ENCODE results near the gene ELF5.

ELF5 gene

DNA sequence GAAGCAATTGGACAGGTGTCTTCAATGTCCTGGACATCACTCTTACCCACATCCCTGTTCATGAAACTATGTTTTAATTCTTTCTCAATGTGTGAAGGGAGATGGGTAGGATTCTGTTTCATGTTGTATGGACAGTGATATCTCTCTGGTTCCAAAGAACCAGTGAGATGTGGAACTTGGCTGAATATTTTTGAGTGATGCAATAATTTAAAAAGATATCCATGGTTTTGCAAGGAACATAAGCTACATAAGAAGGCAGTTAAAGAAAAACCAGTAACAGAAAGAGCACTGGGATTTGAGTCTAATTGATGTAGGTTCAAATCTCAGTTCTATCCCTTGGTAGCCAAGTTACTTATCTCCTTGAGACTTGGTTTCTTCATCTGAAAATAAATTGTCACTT is 7.7 kb upstream of the ELF5 start:
- DNase-seq (ENCODE audit: low read depth) = no peak

DNA sequence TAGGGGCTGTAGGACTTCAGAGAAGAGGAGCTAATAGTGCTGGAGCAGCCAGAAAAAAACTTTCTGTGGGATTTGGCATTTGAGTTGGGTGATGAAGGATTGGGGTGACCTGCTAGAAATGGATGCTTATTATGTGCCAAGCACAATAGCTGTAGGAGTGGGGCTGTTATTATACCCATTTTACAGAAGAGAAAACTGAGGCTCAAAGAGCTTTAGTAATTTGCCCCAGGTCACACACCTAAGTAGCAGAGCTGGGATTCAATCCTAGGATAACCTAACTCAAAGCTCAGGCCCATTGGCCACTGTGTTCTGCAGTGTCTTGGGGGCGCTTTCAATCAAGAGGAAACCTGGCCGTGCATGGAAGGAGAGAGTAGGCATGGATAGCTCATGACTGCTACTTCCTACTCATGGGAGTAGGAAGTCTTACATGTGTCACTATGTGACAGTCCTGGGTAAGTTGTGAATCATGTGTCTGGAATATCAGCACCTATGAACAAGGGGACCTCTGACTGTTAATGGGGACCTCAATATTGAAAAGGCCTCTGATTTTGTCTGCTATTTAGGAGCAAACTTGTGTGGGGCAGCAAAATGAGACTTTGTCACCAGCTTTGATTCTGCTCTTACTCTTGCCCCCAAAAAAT is 6.1 kb upstream of the ELF5 start:
- DNase-seq (ENCODE audit: low read depth) = no peak

- DNase-seq (ENCODE audit: low read depth) = no peak
Observed at GRCh38 chr11:34516247-34517040, 2.9 kb upstream of the ELF5 start.

DNA sequence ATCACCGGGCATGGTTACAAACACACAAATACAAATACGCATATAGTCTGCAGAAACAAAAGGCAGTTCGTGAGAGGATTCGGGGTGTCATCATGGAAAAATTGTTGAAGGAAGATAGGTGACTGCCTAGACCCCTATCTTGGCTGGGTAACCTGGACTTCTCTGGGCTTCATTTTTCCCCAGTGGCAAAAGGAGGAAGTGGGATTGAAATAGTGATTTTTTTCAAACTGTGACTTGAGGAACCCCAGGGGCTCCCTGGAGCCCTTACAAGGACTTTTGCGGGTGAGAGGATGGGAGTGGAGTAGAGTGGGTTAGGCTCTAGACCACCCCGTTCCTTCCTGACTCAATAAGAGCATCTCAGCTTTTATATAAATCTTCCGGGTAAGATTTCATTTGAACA is 1.0 kb upstream of the ELF5 start:
- DNase-seq (ENCODE audit: low read depth) = no peak

- DNase-seq (ENCODE audit: low read depth) = peak; percentile 35
Observed at GRCh38 chr11:34512840-34513681, 533 bp downstream of the ELF5 start.

GRCh38 chr11:34510673-34511072 is 2.9 kb downstream of the ELF5 start:
- no peak for DNase-seq (ENCODE audit: low read depth)

- no peak for DNase-seq (ENCODE audit: low read depth)
Observed at GRCh38 chr11:34510218-34510617, 3.4 kb downstream of the ELF5 start.

- DNase-seq (ENCODE audit: low read depth) = no peak
Observed at GRCh38 chr11:34509336-34509876, 4.2 kb downstream of the ELF5 start.

DNA sequence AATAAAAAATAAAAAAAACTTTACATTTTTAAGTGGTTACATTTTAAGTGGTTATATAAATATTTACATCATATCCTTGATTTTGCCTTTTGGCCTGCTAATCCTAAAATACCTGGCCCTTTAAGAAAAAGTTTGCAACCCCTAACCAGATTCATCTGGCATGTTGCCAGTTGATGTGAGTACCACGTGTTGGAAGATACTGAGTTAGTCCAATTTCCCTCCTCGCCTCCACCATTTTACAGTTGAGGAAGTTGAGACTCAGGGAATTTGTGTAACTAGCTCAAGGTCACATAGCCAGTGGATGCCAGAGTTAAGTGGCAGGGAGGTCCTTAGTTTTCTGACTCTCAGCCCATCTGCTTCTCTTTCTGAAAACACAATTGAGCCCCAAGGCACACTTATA is 5.1 kb downstream of the ELF5 start:
- DNase-seq (ENCODE audit: low read depth) = no peak

DNA sequence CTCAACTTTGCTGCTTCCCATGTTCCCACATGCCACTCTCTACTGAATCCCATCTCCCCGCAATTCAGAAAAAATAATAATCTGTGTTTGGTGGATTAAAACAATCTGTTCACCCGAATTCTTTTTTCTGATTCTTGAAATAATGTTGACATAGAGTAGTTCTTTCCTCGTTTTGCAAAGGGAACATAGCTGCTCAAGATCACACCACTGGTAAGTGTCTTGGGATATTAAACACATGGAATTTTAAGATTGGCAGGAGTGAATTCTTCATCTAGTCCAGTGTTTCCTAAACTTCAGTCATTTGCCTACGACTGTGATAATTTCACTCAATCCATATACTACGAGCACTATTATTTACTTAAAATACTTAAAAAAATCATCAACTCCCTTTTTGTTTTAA is 6.0 kb downstream of the ELF5 start:
- DNase-seq (ENCODE audit: low read depth) = no peak

DNA sequence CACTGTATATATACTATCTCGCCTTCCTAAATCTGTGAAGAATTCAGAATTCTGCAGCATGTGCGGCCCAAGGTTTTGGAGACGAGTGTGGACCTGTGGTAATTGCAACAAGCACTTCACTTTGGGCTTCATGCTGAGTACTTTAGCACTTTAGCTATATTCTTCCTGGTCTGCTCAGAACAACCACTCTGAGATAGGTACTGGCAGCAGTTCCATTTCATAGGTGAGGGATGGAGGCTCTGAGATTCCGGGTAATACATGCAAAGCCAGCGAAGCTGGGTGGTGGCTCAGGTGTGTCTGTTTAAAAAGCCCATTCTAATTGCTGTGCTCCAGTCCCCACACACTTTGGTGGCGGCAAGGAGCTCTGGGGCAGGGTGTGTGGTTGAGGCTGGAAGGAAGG is 6.4 kb downstream of the ELF5 start:
- no peak for DNase-seq (ENCODE audit: low read depth)

GRCh38 chr11:34505874-34506273 is 7.7 kb downstream of the ELF5 start:
- DNase-seq (ENCODE audit: low read depth) = no peak

GRCh38 chr11:34502949-34503348 is 10.6 kb downstream of the ELF5 start:
- no peak for DNase-seq (ENCODE audit: low read depth)

- DNase-seq (ENCODE audit: low read depth) = no peak
Observed at GRCh38 chr11:34501949-34502348, 11.6 kb downstream of the ELF5 start.

DNA sequence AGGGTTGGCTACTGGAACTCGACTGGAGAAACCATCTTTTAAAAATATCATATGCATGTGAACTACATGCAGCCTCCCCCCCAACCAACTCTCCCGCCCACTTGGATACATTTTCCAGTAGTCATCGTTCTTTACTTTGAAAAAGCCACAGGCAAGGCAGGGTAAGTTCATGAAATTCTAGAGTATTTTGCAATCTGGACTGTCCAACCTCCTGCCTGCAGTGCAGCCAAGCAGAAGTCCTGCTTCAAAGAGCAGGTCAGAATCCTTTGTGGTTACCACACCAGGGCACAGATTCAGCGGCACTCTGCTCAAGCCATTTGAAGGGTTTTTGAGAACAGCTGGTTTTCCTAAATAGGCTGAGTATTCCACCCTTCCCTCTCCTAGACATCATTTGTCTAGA is 12.1 kb downstream of the ELF5 start:
- peak; percentile 86 for DNase-seq (ENCODE audit: low read depth)

GRCh38 chr11:34499719-34500500 is 13.7 kb downstream of the ELF5 start:
- DNase-seq (ENCODE audit: low read depth) = no peak

DNA sequence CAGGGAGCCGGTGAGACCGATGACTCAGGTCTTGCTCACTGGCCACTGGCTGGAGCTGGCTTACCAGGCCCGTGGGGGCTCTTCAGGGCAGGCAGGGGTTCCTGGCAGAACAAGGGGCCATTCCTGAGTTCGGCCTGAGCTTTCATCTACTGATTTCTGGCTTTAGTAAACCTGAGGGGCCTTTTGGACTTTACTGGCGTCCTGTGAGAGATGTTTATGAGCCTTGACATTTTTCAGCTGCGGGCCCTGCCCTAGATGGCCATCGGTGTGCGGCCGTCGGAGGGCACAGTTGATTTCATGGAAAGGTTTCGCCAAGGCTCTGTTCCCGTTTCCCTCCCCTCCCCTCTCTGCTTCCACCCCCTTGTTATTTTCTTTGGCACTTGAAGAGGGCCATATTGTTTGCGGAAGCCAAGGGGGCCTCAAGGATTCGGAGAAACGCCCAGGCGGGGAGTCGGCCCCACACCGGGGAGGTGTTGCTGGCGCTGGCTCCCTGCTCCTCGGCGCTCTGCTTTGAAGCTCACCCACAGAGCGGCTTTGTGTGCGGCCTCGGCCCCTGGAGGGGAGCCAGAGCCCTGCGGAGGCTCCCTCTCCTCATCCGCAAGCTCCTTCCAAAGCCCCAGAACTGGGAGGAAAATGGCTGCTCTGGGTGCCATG is 17.7 kb downstream of the ELF5 start:
- no peak for DNase-seq (ENCODE audit: low read depth)

GRCh38 chr11:34495239-34495723 is 18.3 kb downstream of the ELF5 start:
- DNase-seq (ENCODE audit: low read depth) = no peak

DNA sequence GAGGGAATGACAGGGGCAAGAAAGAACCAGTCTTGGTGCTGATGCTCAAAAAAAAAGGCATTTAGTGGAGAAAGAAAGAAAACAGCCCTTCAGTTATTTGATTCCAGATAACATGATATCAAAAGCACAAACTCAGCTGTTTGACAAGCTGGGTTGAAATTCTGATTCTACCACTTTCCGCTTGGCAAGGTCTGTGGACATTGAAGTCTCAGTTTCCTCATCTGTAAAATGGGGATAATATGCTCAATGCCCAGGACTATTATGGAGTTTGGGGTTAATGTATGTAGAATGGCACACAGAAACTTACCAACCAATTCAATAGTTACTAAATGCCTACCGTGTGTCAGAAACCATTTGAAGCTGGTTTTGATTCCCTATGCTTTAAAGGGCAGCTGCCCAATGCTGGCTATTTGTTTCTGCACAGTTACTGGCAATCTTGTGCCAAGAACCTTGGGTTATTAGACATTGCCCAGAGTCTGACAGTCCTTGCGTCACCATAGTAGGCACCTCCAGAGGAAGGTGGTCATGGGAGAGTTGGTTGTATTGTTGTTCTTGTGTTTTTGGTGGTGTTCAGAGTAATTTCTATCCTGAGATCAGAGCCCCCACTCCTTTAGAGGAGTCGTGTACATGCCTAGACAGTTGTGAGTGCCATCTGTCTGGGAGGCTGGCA is 19.5 kb downstream of the ELF5 start:
- DNase-seq (ENCODE audit: low read depth) = no peak

- no peak for DNase-seq (ENCODE audit: low read depth)
Observed at GRCh38 chr11:34493468-34493867, 20.1 kb downstream of the ELF5 start.

Measured in fibroblast of gingiva (primary cell).